Measurements from ENCODE around the gene TLNRD1. TPM values are rescaled to one million over a fixed set of nuclear protein-coding genes. Genes with fewer than 3 reads are reported as not detected.

The TLNRD1 gene
- total RNA-seq, 1 experiment from 2014 or later: 22.5 TPM

GRCh38 chr15:80957556-80957955 is 43.2 kb upstream of the TLNRD1 start:
- intact Hi-C loops (cut with micrococcal nuclease): no loop called here
- Histone ChIP-seq H3K27ac (ENCODE audit: low read depth, low read length) (no peak overlapping the region), H3K9me3 (ENCODE audit: control insufficient read depth in 1 of 2, insufficient read depth in 1 of 2, low read depth in 1 of 2, low read length in 2 of 2) (no peaks in the 10 kb centered on the region), H3K9me2 (ENCODE audit: insufficient read depth) (no peaks in the 10 kb centered on the region), H3K4me3 (replicated peaks in 1 of 2; ENCODE audit: low read depth in 1 of 2, low read length in 2 of 2) (no peak overlapping the region), H3K9ac (ENCODE audit: low read length) (no peak overlapping the region), H3K36me3 (ENCODE audit: control insufficient read depth in 1 of 2, insufficient read depth in 2 of 2, low read length in 2 of 2) (no peaks in the 10 kb centered on the region), H3K79me2 (ENCODE audit: insufficient read depth, low read length) (no peaks in the 10 kb centered on the region), H2AFZ (ENCODE audit: low read depth, low read length, poor library complexity, severe bottlenecking) (no peak overlapping the region), H3K4me2 (ENCODE audit: low read length) (no peak overlapping the region), H4K20me1 (ENCODE audit: insufficient read depth) (no peaks in the 10 kb centered on the region), H3K27me3 (ENCODE audit: insufficient read depth, low read length) (no peaks in the 10 kb centered on the region), H3K4me1 (ENCODE audit: control insufficient read depth in 1 of 2, insufficient read depth in 2 of 2, low read length in 2 of 2) (peaks cover 37 to 44% of the 10 kb centered on the region in 2 experiments)
- TF ChIP-seq POLR2A (IDR thresholded peaks at IDR 0.05; ENCODE audit: borderline replicate concordance, extremely low read depth, insufficient read depth, insufficient read length) (no peak), TCF7L2 (IDR thresholded peaks at IDR 0.05; ENCODE audit: borderline replicate concordance, extremely low read depth, insufficient read depth, insufficient read length) (no peak), CBX3 (IDR thresholded peaks at IDR 0.05; ENCODE audit: low read depth) (no peak), MAX (IDR thresholded peaks at IDR 0.05) (no peak), EZH2 (IDR thresholded peaks at IDR 0.05) (no peak), ZNF274 (IDR thresholded peaks at IDR 0.05; ENCODE audit: low read depth, low read length) (no peak), JUND (IDR thresholded peaks at IDR 0.05) (no peak), SIN3A (IDR thresholded peaks at IDR 0.05; ENCODE audit: low read depth) (no peak), CEBPB (IDR thresholded peaks at IDR 0.05; ENCODE audit: low read depth) (no peak), ZBTB33 (IDR thresholded peaks at IDR 0.05; ENCODE audit: extremely low read depth, insufficient replicate concordance, low read length) (no peak), POLR2AphosphoS5 (IDR thresholded peaks at IDR 0.05; ENCODE audit: low read depth, low read length) (no peak), FOSL1 (IDR thresholded peaks at IDR 0.05; ENCODE audit: low read depth) (no peak), RAD21 (IDR thresholded peaks at IDR 0.05; ENCODE audit: low read depth) (no peak), ELF1 (IDR thresholded peaks at IDR 0.05; ENCODE audit: borderline replicate concordance, low read depth) (no peak), SRF (IDR thresholded peaks at IDR 0.05; ENCODE audit: low read depth) (no peak), ZFX (IDR thresholded peaks at IDR 0.05) (no peak), SP1 (IDR thresholded peaks at IDR 0.05; ENCODE audit: low read depth) (no peak), EGR1 (IDR thresholded peaks at IDR 0.05; ENCODE audit: low read depth) (no peak), YY1 (IDR thresholded peaks at IDR 0.05; ENCODE audit: extremely low read depth, insufficient replicate concordance, low read depth, low read length) (no peak)
- DNase-seq (ENCODE audit: low read depth, low spot score) (no peak), ATAC-seq (no peak)
- CTCF ChIA-PET: interaction anchor here (2.0 kb wide), 1 partner anchor 12 kb away, joined by 6 read pairs; no protein-coding TSS in a partner anchor
- no TSS peak for BruUV-seq (replicated peaks)
- RAD21 ChIA-PET (ENCODE audit: low non-redundant PET in 1 of 2, low total read pairs in 2 of 2, uncharacterized antibody in 2 of 2, unreplicated experiment in 2 of 2): interaction anchor here in 1 of 2 experiments (1.3 kb wide), 1 partner anchor 390 kb away, joined by 3 read pairs; no protein-coding TSS in a partner anchor
- POLR2A ChIA-PET: no interaction called here

Measured in HCT116 (cell line).